ENCODE results near the gene HNRNPM.

Gene HNRNPM

GRCh38 chr19:8487137-8487851, 42.5 kb downstream of the HNRNPM start:
- DNase-seq (ENCODE audit: low read depth) = peak; percentile 44

DNA sequence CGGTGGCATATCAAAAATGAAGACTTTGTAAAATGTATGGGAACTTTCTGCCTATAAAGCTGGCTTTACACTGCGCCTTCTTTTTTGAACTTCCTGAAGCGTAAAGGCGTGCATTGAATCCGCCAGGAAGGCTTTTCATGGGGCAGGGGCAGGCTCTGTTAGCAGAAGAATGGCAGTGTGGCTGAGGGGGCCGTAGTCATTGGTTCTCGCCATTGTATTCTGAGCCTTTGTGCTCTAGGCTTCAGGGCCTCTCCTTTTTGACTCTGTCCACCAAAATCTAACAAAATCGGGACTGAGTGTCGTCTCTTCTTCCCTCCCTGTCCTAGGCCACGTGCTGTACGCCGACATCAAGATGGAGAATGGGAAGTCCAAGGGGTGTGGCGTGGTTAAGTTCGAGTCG, 43.6 kb downstream of the HNRNPM start:
- DNase-seq (ENCODE audit: low read depth) = no peak

DNA sequence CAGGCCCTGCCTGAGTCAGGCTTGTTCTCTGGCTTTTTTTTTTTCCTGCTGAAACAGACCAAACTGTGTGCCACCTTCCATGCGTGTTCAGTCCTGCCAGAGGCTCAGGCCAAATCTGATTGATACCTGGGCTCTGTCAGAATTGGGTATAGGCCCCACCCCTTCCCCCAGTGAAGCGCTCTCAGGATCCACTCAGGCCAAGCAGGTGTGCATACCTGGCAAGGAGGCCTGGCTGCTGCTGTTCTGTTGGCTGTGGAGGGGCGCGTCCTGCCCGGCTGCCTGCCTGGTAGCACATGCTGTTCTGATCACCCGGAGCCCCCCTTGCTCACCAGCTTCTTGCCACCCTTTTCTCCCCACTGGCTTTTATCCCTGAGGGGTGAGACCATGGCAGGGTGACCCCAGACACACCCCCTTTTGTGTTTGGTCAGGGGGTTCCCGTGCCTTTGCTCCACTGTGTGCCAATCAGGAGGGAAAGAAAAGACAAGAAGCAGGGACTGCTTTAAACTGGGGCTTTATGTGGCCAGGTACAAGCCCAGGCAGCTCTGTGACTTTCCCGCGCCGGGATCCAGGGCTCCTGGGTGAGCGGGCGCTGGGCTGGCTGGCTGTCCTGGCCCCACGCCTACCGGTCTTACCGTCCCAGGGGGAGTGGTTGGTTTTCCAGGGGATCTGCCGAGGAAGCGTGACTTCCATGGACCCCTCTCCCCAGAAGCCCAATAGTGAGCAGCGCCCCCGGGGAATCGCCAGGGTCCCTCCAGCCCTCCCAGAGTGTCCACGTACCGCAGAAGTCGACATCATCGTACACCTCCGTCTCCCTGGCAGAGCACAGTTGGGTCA, 45.0 kb downstream of the HNRNPM start:
- no peak for DNase-seq (ENCODE audit: low read depth)

DNA sequence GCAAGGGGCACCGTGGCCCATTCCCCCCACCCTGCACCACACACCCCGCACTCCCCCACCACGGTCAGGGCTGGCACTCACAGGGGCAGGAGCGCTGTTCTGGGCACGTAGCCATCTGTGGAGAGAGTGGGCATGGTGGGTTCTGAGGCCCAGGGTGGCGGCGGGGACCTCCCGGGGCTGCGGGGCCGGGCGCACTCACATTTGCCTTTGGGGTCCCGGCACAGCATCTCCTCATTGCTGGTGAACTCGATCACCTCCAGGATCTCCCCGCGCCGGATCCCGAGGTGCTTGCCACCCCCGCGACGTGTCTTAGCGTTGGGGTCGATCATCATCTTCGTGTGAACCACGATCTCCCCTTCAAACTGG, 45.6 kb downstream of the HNRNPM start:
- no peak for DNase-seq (ENCODE audit: low read depth)

GRCh38 chr19:8490873-8491272, 46.1 kb downstream of the HNRNPM start:
- DNase-seq (ENCODE audit: low read depth) = no peak

- DNase-seq (ENCODE audit: low read depth) = no peak
Observed at GRCh38 chr19:8491574-8491973, 46.8 kb downstream of the HNRNPM start.

- no peak for DNase-seq (ENCODE audit: low read depth)
Observed at GRCh38 chr19:8494158-8494557, 49.4 kb downstream of the HNRNPM start.

DNA sequence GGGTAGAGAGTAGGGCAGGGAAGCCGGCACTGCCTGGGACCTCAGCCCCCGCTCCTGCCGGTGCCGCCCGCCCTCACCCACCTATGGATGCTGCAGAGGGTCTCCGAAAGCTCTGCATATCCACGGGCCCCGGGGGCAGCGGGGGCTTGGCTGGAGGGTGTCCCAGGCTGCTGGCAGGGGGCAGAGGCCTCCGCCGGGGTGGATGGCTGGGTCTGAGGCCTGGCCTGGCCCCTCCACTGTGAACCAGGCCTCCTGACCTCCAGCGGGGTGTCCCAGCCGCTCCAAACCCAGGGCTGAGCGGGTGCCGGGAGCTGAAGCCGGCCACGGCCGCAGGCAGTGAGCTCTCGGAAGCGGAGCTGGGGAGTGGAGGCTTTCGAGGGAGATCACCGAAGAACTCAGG, 53.5 kb downstream of the HNRNPM start:
- DNase-seq (ENCODE audit: low read depth) = no peak

DNA sequence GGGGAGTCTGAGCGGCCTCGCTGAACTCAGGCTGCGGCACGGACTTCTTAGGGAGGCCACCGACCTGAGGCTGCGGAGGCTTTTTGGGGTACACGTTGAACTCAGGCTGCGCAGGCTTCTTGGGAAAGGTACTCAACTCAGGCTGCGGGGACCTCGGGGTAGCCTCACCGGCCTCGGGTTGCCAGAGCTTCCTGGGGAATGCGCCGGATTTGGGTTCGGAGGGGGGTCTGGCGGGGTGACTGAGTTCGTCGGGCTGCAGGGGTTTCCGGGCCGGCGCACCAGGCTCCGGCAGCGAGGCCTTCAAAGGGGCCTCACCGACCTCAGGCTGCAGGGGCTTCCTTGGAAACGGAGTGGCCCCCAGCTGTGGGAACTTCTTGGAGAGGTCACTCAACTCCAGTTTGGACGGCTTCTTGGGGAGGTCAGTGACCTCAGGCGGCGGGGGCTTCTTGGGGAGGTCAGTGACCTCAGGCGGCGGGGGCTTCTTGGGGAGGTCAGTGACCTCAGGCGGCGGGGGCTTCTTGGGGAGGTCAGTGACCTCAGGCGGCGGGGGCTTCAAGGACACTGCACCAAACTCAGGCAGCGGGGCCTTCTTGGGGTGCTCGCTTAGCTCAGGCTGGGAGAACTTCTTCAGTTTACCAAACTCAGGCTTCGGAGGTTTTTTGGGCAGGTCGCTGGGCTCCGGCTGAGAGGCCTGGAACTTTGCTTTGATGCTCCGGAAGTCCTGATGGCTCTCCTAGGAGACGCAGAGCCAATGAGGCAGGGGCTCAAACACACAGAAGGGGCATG, 54.5 kb downstream of the HNRNPM start:
- DNase-seq (ENCODE audit: low read depth) = no peak

GRCh38 chr19:8500158-8500557, 55.4 kb downstream of the HNRNPM start:
- no peak for DNase-seq (ENCODE audit: low read depth)

GRCh38 chr19:8501516-8501915, 56.7 kb downstream of the HNRNPM start:
- DNase-seq (ENCODE audit: low read depth) = no peak

GRCh38 chr19:8501981-8502380, 57.2 kb downstream of the HNRNPM start:
- no peak for DNase-seq (ENCODE audit: low read depth)

DNA sequence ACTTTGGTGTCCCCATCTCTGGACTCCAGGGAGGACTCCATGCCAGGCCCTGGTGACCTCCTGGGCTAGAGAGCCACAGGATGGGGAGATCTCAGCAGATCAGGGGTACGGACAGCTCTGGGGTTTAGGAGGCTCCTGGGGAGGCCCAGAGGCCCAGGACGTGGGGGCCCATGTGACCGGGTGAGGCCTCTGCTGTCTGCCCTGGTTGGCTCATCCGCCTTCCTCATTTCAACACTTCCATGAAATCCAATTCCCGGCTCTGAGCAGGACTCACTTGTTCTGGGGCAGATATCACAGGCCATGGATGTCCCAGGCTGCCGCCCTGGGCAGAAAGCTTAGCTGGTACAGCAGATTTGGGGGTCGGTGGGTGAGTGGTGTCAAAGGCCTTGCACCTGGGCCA, 58.7 kb downstream of the HNRNPM start:
- DNase-seq (ENCODE audit: low read depth) = no peak

DNA sequence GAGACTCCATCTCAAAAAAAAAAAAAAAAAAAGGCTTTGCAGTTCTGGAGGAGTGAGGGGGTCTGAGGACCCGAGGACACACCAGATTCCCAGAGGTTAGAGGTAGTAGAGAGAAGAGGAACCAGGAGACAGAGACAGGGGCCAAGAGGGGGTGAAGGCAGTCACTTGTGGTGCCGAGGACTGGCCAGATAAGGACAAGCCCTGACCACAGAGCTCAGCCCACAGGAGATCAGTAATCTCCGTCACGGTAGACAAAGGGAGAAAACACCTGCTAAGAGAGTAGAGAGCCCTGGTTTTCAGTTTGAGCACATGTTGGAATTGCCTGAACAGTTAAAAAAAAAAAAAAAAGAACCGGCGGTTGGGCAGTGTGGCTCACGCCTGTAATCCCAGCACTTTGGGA, 59.4 kb downstream of the HNRNPM start:
- no peak for DNase-seq (ENCODE audit: low read depth)

DNA sequence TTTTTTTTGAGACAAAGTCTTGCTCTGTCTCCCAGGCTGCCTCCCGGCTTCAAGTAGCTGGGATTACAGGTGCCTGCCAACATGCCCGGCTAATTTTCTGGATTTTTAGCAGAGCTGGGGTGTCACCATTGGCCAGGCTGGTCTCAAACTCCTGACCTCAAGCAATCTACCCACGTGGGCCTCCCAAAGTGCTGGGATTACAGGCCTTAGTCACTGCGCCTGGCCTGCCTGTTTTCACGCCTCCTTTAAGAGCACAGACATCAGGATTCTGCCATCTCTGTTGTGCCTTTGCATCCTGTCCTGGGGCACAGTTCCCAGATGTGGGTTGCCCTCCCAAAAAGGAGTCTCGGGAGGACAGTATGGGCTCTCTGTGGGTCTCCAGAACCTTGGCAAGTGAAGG, 60.1 kb downstream of the HNRNPM start:
- no peak for DNase-seq (ENCODE audit: low read depth)

DNA sequence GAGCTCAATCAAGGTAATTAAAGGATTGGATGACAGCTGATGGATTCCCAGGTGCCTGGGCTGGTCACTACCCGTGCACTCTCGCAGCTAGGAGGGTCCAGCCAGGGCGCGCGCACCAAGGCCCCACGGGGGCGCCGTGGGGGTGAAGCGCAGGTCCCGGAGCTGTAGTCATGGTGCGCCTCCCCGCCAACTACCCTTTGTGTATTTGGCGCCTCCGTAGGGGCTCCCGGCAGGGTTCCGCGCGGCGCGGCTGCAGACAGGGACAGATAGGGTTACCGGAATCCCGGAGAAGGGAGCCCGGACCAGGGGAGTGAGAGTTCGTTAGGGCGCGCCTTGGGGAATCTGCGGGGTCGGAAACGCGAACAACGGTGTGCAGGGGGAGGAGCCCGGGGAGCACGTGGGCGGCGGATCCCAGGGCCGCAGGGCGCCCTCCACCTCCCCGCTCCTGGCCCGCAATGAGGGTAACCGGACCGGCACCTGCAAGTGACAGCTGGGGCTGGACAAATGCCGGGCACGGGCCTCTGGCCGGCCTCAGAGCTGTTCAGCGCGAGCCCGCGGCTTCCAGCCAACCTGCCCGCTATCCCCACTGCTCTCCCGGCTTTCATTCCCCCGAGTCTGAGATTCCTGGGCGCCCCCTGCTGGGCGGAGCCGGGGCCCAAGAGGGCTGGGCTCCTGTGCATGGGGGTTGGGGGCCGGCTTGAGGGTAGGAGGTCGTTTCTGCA, 61.1 kb downstream of the HNRNPM start:
- DNase-seq (ENCODE audit: low read depth) = peak; percentile 41

DNA sequence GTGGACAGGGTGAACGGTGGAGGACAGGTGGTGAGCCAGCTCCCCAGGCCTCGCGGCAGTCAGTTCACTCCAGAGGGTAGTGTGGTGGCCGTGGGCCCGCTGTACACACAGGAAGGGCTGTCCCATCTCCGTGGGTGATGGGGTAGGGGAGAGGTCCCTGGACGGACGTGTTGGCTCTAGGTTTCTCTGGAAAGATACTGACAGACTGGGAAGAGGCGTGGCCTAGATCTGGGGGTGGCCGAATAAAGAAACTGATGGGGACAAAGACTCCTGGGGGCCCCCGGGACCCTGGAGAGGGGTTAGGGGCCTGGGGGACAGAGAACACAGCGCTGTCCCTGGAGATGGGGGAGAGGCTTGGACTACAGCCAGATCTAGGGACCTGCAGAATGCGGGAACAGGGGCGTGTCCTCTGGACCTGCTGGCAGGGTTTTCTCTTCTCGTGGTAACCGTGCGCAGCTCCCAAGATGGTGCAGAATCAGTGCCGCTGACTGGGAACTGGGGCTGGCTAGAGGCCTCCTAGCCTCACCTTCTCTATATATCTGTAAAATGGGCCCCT, 61.7 kb downstream of the HNRNPM start:
- DNase-seq (ENCODE audit: low read depth) = no peak

DNA sequence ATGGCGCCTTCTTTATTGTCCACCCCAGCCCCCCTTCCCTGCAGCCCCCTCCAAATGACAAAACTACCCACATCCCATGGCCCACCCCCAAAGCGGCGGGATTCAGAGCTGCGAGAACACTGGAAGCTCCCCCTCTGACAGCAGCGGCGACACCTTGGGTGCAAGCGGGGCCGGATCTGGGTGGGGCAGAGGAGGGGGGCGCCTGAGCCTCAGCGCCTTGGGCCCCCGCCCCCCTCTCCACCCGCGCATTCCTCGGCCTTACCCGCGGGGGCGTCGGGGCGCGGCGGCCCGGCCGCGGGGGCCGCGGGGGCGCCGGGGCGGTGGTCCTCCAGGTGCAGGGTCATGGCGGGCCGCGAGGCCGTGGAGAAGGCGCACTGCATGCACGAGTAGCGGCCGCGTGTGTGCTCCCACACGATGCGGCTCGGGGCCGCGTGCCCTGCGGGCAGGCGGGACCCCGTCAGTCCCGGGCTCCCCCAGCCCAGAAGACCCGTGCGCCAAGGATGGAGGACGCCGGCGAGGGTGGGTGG, 65.9 kb downstream of the HNRNPM start:
- no peak for DNase-seq (ENCODE audit: low read depth)

- no peak for DNase-seq (ENCODE audit: low read depth)
Observed at GRCh38 chr19:8511573-8512101, 66.9 kb downstream of the HNRNPM start.

DNA sequence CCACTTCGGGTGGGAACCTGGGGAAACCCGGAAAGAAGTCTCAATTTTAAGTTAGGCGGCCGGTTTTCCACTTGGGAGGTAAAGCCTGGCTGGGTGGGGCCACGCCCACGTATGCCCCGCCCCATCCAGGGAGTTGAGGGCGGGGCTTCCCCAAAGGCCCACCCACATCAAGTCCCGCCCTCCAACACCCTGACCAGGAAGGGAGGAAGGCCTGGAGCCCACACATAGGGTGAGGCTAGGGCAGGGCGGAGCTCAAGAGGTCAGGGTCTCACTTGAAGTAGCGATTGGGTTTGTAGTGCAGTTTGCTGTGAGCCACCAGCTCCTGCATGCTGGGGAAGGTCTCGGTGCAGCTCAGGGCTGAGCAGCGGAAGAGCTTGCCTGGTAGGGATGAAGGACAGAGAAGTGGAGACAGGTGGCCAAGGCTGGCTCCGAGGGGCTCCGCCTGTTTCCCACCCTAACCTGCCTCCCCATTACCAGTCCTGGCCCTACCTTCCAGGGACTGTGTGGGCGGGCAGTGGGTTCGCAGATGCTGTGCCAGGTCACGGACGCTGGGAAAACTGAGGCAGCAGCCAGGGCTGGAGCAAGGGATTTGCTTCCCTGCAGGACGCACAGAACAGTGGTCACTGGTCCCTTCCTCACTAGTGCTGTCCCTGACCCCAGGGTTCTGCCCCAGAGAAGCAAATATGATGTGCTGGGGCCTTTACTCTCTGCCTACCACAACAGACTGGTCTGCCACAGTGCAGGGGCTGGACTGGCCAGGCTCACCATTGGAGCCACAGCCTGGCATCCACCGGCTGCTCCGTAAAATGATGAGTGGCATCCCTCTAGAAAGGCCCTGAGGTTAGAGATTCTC, 67.6 kb downstream of the HNRNPM start:
- DNase-seq (ENCODE audit: low read depth) = no peak

Measured in activated gamma-delta T cell treated with anti-CD3 and anti-CD28 coated beads, Interleukin-2, amount 50 U/mL, for 16 hours (primary cell).